B cell (primary cell): ENCODE data around the gene PPEF1. TPM values are rescaled to one million over a fixed set of nuclear protein-coding genes. Genes with fewer than 3 reads are reported as not detected.

Experiments
- ATAC-seq: fragments of 200-7000 bp; cut with Tn5 transposase; one replicate; pipeline ENCODE4 v1.10.0; 2021; ENCODE audit warnings: low read depth, mild to moderate bottlenecking, moderate number of reproducible peaks, moderate library complexity
- CTCF ChIA-PET: fragments of 350-600 bp; sonication (Branson Sonifier 250); formaldehyde crosslinking; loops from one replicate; lab custom pipeline; 2021; ENCODE audit warnings: antibody characterized with exemption, inconsistent platforms; lab: Charles Lee
- POLR2A ChIA-PET: fragments of 350-600 bp; sonication (Branson Sonifier 250); formaldehyde crosslinking; loops from one replicate; lab custom pipeline; 2021; ENCODE audit warnings: antibody characterized with exemption; lab: Charles Lee
- DNase-seq: peaks from one replicate; pipeline ENCODE4 v3.0.0; 2013
- H2AFZ ChIP-seq: 2 replicates; pipeline ENCODE4 v1.6.1; 2012; ENCODE audit warnings: mild to moderate bottlenecking, low read depth, low read length; ENCODE audit not compliant: insufficient read depth, poor library complexity, severe bottlenecking
- H3K27ac ChIP-seq, 2 donors: 1 replicate in 1 of 2; 2 replicates in 1 of 2; pipeline ENCODE4 v1.5.1; 2012 to 2013; ENCODE audit warnings: low read length in 2 of 2, mild to moderate bottlenecking in 2 of 2, moderate library complexity in 1 of 2
- H3K27me3 ChIP-seq, 4 experiments: fragments of 200-600 bp in 1 of 4; sonication (generic) in 1 of 4; replicated peaks in 1 of 4; 1 replicate in 2 of 4; 2 replicates in 2 of 4; pipeline versions ENCODE4 v1.6.1 to v1.7.0; 2013 to 2016; ENCODE audit warnings: low read length in 3 of 4, mild to moderate bottlenecking in 2 of 4, mixed read lengths in 1 of 4, moderate library complexity in 1 of 4; ENCODE audit not compliant: insufficient read depth in 4 of 4, control insufficient read depth in 3 of 4; ENCODE audit errors: control extremely low read depth in 1 of 4
- H3K36me3 ChIP-seq, 2 experiments: replicated peaks in 1 of 2; 1 replicate in 1 of 2; 2 replicates in 1 of 2; pipeline versions ENCODE4 v1.6.1 to v1.7.1; 2013; ENCODE audit warnings: low read length in 1 of 2; ENCODE audit not compliant: insufficient read depth in 2 of 2, control insufficient read depth in 1 of 2; ENCODE audit errors: control extremely low read depth in 1 of 2, extremely low read depth in 1 of 2
- H3K4me1 ChIP-seq, 2 donors: fragments of 200-600 bp in 1 of 2; sonication (generic) in 1 of 2; 1 replicate in 1 of 2; 2 replicates in 1 of 2; pipeline versions ENCODE4 v1.5.1 to v1.6.1; 2013 to 2017; ENCODE audit warnings: low read length in 2 of 2; ENCODE audit not compliant: control insufficient read depth in 2 of 2, insufficient read depth in 2 of 2
- H3K4me2 ChIP-seq: replicated peaks from 2 replicates; pipeline ENCODE3; 2012; ENCODE audit warnings: mild to moderate bottlenecking, low read depth, low read length; ENCODE audit not compliant: poor library complexity, severe bottlenecking
- H3K4me3 ChIP-seq, 5 experiments: fragments of 200-600 bp in 1 of 5; sonication (generic) in 1 of 5; 1 replicate in 3 of 5; 2 replicates in 2 of 5; pipeline versions ENCODE4 v1.5.1 to v1.7.0; 2011 to 2016; ENCODE audit warnings: low read length in 4 of 5, mild to moderate bottlenecking in 4 of 5, low read depth in 2 of 5, control low read depth in 1 of 5, moderate library complexity in 1 of 5; ENCODE audit not compliant: insufficient read depth in 1 of 5; ENCODE audit errors: control extremely low read depth in 1 of 5, extremely low read depth in 1 of 5
- H3K79me2 ChIP-seq: fragments of 200-600 bp; sonication (generic); one replicate; pipeline ENCODE4 v1.6.0; 2016; ENCODE audit warnings: low read length; ENCODE audit not compliant: control insufficient read depth, insufficient read depth
- H3K9ac ChIP-seq: fragments of 200-600 bp; sonication (generic); 2 replicates; pipeline ENCODE4 v1.6.1; 2017; ENCODE audit warnings: mild to moderate bottlenecking, low read length, moderate library complexity
- H3K9me3 ChIP-seq, 3 donors: one replicate each; pipeline versions ENCODE4 v1.6.1 to v1.7.1; 2013; ENCODE audit warnings: low read length in 2 of 3; ENCODE audit not compliant: control insufficient read depth in 2 of 3, insufficient read depth in 1 of 3; ENCODE audit errors: control extremely low read depth in 1 of 3
- H4K20me1 ChIP-seq: 2 replicates; pipeline ENCODE4 v1.6.0; 2012; ENCODE audit warnings: mild to moderate bottlenecking, low read length; ENCODE audit not compliant: insufficient read depth, control insufficient read depth, poor library complexity, severe bottlenecking
- H3K27ac Mint-ChIP-seq: one replicate; pipeline ENCODE4 v1.8.0; 2021; ENCODE audit warnings: mixed read lengths
- H3K27me3 Mint-ChIP-seq: one replicate; pipeline ENCODE4 v1.8.0; 2021; ENCODE audit warnings: mixed read lengths
- H3K4me1 Mint-ChIP-seq: one replicate; pipeline ENCODE4 v1.8.0; 2021; ENCODE audit warnings: mixed read lengths
- H3K4me3 Mint-ChIP-seq: one replicate; pipeline ENCODE4 v1.8.0; 2021; ENCODE audit warnings: mixed read lengths
- H3K9me3 Mint-ChIP-seq: one replicate; pipeline ENCODE4 v1.8.0; 2022; ENCODE audit warnings: mixed read lengths; ENCODE audit not compliant: insufficient read depth
- CTCF ChIP-seq: fragments of 200-600 bp; IDR thresholded peaks from one replicate; pipeline ENCODE4 v1.8.0; 2022; ENCODE audit warnings: antibody characterized with exemption, mild to moderate bottlenecking
- EZH2 ChIP-seq: IDR thresholded peaks from 2 replicates; pipeline ENCODE4 v1.6.1; 2012; ENCODE audit warnings: borderline replicate concordance, low read depth, mild to moderate bottlenecking, moderate library complexity, low read length; ENCODE audit not compliant: insufficient read depth, poor library complexity, severe bottlenecking
- WGBS: methylation state at CpG from one replicate; pipeline ENCODE4 v1.1.5; 2013; ENCODE audit warnings: missing lambda C conversion rate; ENCODE audit not compliant: insufficient coverage; 5-methylcytosine and 5-hydroxymethylcytosine counted together
- intact Hi-C: fragments of 100-400 bp; cut with micrococcal nuclease; formaldehyde crosslinking; loops from one replicate; pipeline ENCODE4 v1.10.0; 2022
- polyA plus RNA-seq: library from polyadenylated mRNA; depleted of rRNA; stranded (reverse); fragments of >200 nt; gene quantifications from 2 replicates; pipeline ENCODE4 v1.2.3, GENCODE V29; 2012
- total RNA-seq, 2 donors: library from RNA; stranded (reverse); fragments of 120-200 nt in 1 of 2; gene quantifications; 1 replicate in 1 of 2; 2 replicates in 1 of 2; pipeline versions ENCODE4 v1.2.3 to v1.2.4, GENCODE V29; 2013 to 2022

The PPEF1 gene
- total and polyA plus RNA-seq, 2 donors (not counting 1 experiment from before 2014, with no cell fraction given): 0.22 to 0.52 TPM

- no peaks in the 10 kb centered on the region for H3K9me3 Mint-ChIP-seq
- no peak overlapping the region for H3K4me2 ChIP-seq
- no peaks in the 10 kb centered on the region for H3K27me3 ChIP-seq
- no peaks in the 10 kb centered on the region for H3K9me3 ChIP-seq
- no peak overlapping the region for H3K27ac Mint-ChIP-seq
- H3K4me3 Mint-ChIP-seq: no peak overlapping the region
- ChIA-PET POLR2A (no interaction called here), CTCF (interaction anchor here (0.6 kb wide), 1 partner anchor 77 kb away, joined by 3 read pairs; no protein-coding TSS in a partner anchor)
- no peak overlapping the region for H2AFZ ChIP-seq
- no peaks in the 10 kb centered on the region for H3K36me3 ChIP-seq
- TF ChIP-seq EZH2 (no peak), CTCF (no peak)
- no peaks in the 10 kb centered on the region for H3K4me1 ChIP-seq
- H3K27me3 Mint-ChIP-seq: no peaks in the 10 kb centered on the region
- H3K4me1 Mint-ChIP-seq: no peaks in the 10 kb centered on the region
- no peak overlapping the region for H3K4me3 ChIP-seq
- no peaks in the 10 kb centered on the region for H4K20me1 ChIP-seq
- intact Hi-C loops: no loop called here
- H3K79me2 ChIP-seq: no peaks in the 10 kb centered on the region
- no peak for DNase-seq
- no CpG with 5 or more reads among the region's 1 CpG for WGBS
- no peak for ATAC-seq
- no peak overlapping the region for H3K9ac ChIP-seq
- H3K27ac ChIP-seq: no peak overlapping the region
These were observed 61.9 kb downstream of the PPEF1 start for GRCh38 chrX:18769364-18769763.

- H3K27me3 ChIP-seq: no peaks in the 10 kb centered on the region
- CTCF ChIA-PET: interaction anchor here (0.6 kb wide), 1 partner anchor 78 kb away, joined by 3 read pairs; no protein-coding TSS in a partner anchor
- Mint-ChIP-seq H3K4me3 (no peak overlapping the region), H3K27ac (no peak overlapping the region), H3K27me3 (no peaks in the 10 kb centered on the region), H3K4me1 (no peaks in the 10 kb centered on the region), H3K9me3 (no peaks in the 10 kb centered on the region)
- no peaks in the 10 kb centered on the region for H3K36me3 ChIP-seq
- DNase-seq: no peak
- no peaks in the 10 kb centered on the region for H3K79me2 ChIP-seq
- no peaks in the 10 kb centered on the region for H3K4me1 ChIP-seq
- no peak overlapping the region for H2AFZ ChIP-seq
- no peak overlapping the region for H3K4me2 ChIP-seq
- POLR2A ChIA-PET: no interaction called here
- H3K4me3 ChIP-seq: no peak overlapping the region
- H3K9ac ChIP-seq: no peak overlapping the region
- TF ChIP-seq CTCF: no peak
- TF ChIP-seq EZH2: no peak
- no peak for ATAC-seq
- H3K27ac ChIP-seq: no peak overlapping the region
- WGBS: no CpG with 5 or more reads among the region's 7 CpGs
- H4K20me1 ChIP-seq: no peaks in the 10 kb centered on the region
- intact Hi-C loops: no loop called here
- no peaks in the 10 kb centered on the region for H3K9me3 ChIP-seq
These were observed 62.5 kb downstream of the PPEF1 start for GRCh38 chrX:18769812-18770573.
